ENCODE results near the gene RFX2. TPM values are rescaled to one million over a fixed set of nuclear protein-coding genes. Genes with fewer than 3 reads are reported as not detected.

RFX2 gene
- total RNA-seq, 1 experiment from 2014 or later, result 3.7 TPM

DNA sequence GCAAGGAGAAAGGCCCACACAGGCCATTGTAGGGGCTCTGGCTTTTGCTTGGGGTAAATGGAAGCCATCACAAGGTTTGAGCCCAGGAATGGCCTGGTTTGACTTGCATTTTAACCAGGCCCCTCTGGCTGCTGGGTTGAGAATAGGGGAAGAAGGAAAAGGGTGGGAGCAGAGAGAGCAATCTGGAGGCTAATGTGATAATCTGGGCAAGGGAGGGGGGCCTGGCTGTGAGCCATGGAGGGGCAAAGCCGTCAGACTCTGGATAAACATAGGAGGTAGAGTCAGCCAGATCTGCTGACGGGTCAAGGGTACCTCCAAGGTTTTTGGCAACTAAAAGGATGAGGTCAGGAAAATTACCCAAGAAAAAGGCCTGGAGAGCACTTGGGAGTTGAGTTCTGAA is 41.6 kb downstream of the RFX2 start:
- Mint-ChIP-seq H3K4me1 (peaks cover 12 to 16% of the 10 kb centered on the region in 2 experiments), H3K36me3 (ENCODE audit: insufficient read depth in 1 of 3, low read depth in 3 of 3) (no peaks in the 10 kb centered on the region; a peak in 1 of 7 replicates), H3K27ac (peak overlapping the region in 1 of 3 experiments; percentile 16; a peak in 1 of 7 replicates), H3K27me3 (ENCODE audit: low read depth) (peaks cover 39% of the 10 kb centered on the region), H3K4me3 (no peak overlapping the region), H3K9me3 (peaks cover 4 to 6% of the 10 kb centered on the region in 2 experiments)
- Histone ChIP-seq H4K5ac (ENCODE audit: insufficient read length, low read depth, low read length) (no peak overlapping the region), H3K9ac (ENCODE audit: extremely low read depth, insufficient read length, low read length) (no peak overlapping the region), H2AK5ac (ENCODE audit: insufficient read length, low read length) (no peak overlapping the region), H3K14ac (ENCODE audit: insufficient read depth, low read length) (no peak overlapping the region), H2BK15ac (ENCODE audit: low read depth, low read length) (no peak overlapping the region), H4K8ac (replicated peaks; ENCODE audit: insufficient read length, low read depth, low read length) (no peak overlapping the region), H3T11ph (ENCODE audit: low read length) (no peak overlapping the region), H3K4me2 (ENCODE audit: insufficient read depth, insufficient read length, low read length) (no peak overlapping the region), H4K91ac (ENCODE audit: insufficient read length, low read depth, low read length) (peak overlapping the region; percentile 90), H2BK12ac (ENCODE audit: insufficient read length, low read depth, low read length) (no peak overlapping the region), H3K9me3 (ENCODE audit: control insufficient read depth, low read depth, low read length) (no peaks in the 10 kb centered on the region), H3K27me3 (ENCODE audit: insufficient read depth, low read length) (no peaks in the 10 kb centered on the region), H3K79me1 (ENCODE audit: insufficient read depth, low read depth, low read length, poor library complexity, severe bottlenecking) (no peaks in the 10 kb centered on the region), H3K27ac (ENCODE audit: insufficient read length, low read depth, low read length) (no peak overlapping the region), H2BK5ac (ENCODE audit: insufficient read length, low read length) (no peak overlapping the region), H2BK20ac (ENCODE audit: low read depth, low read length, poor library complexity, severe bottlenecking) (no peak overlapping the region), H4K20me1 (ENCODE audit: control insufficient read depth, insufficient read depth, insufficient read length) (no peaks in the 10 kb centered on the region), H3K18ac (ENCODE audit: insufficient read length, low read depth, low read length) (peak overlapping the region; percentile 3), H2BK120ac (ENCODE audit: low read depth, low read length, poor library complexity, severe bottlenecking) (no peak overlapping the region), H3K4ac (ENCODE audit: low read depth, low read length) (peak overlapping the region; percentile 29; the same call in 1 of the 2 replicates), H3K56ac (ENCODE audit: insufficient read length, low read depth, low read length) (no peak overlapping the region), H3K79me2 (ENCODE audit: insufficient read depth, low read length) (no peaks in the 10 kb centered on the region), H3K23ac (ENCODE audit: insufficient read length, low read depth, low read length) (no peak overlapping the region), H3K23me2 (ENCODE audit: insufficient read length, low read depth, low read length, poor library complexity, severe bottlenecking) (no peaks in the 10 kb centered on the region), H3K4me1 (ENCODE audit: insufficient read depth, low read length) (peaks cover 4% of the 10 kb centered on the region), H2AFZ (ENCODE audit: low read length) (no peak overlapping the region)
- WGBS (ENCODE audit: extremely low coverage, insufficient read length, low lambda C conversion rate), result no CpG with 5 or more reads among the region's 2 CpGs
- TF ChIP-seq, protein P1, sequence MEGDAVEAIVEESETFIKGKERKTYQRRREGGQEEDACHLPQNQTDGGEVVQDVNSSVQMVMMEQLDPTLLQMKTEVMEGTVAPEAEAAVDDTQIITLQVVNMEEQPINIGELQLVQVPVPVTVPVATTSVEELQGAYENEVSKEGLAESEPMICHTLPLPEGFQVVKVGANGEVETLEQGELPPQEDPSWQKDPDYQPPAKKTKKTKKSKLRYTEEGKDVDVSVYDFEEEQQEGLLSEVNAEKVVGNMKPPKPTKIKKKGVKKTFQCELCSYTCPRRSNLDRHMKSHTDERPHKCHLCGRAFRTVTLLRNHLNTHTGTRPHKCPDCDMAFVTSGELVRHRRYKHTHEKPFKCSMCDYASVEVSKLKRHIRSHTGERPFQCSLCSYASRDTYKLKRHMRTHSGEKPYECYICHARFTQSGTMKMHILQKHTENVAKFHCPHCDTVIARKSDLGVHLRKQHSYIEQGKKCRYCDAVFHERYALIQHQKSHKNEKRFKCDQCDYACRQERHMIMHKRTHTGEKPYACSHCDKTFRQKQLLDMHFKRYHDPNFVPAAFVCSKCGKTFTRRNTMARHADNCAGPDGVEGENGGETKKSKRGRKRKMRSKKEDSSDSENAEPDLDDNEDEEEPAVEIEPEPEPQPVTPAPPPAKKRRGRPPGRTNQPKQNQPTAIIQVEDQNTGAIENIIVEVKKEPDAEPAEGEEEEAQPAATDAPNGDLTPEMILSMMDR (conservative IDR thresholded peaks at IDR 0.05), result no peak
- DNase-seq, result no peak
